HL-60/S4 treated with retinoic acid at 250 ng/mL for 4 days and 3 days (cell line): ENCODE results near the gene PRKCZ.
"Not testable (repeated sequence)": the region's sequence is repeated elsewhere in the genome, so short reads cannot be mapped to it uniquely, and the experiment has no call there.

Source experiments
- in situ Hi-C: fragments of 300-500 bp; cut with MboI; formaldehyde crosslinking; loops from 2 replicates; pipeline ENCODE4 v1.7.0; 2022; ENCODE audit warnings: low sequenced_read_pairs

PRKCZ gene

GRCh38 chr1:2110738-2111673, 60.8 kb downstream of the PRKCZ start:
- in situ Hi-C loops, result no loop called here

GRCh38 chr1:2111674-2112035, 61.4 kb downstream of the PRKCZ start:
- in situ Hi-C loops, result no loop called here

- in situ Hi-C loops, result no loop called here
Measured at GRCh38 chr1:2112280-2112701, 62.1 kb downstream of the PRKCZ start.

GRCh38 chr1:2113620-2114135, 63.5 kb downstream of the PRKCZ start:
- in situ Hi-C loops, result no loop called here

GRCh38 chr1:2114635-2115007, 64.4 kb downstream of the PRKCZ start:
- in situ Hi-C loops, result not testable (repeated sequence)

GRCh38 chr1:2115008-2115641, 64.9 kb downstream of the PRKCZ start:
- in situ Hi-C loops, result no loop called here

- in situ Hi-C loops, result no loop called here
Measured at GRCh38 chr1:2115702-2116341, 65.6 kb downstream of the PRKCZ start.

- in situ Hi-C loops, result no loop called here
Measured at GRCh38 chr1:2119886-2120285, 69.7 kb downstream of the PRKCZ start.

- in situ Hi-C loops, result no loop called here
Measured at GRCh38 chr1:2121101-2121691, 71.0 kb downstream of the PRKCZ start.

GRCh38 chr1:2121794-2122193, 71.6 kb downstream of the PRKCZ start:
- in situ Hi-C loops, result not testable (repeated sequence)

- in situ Hi-C loops, result no loop called here
Measured at GRCh38 chr1:2124446-2125198, 74.4 kb downstream of the PRKCZ start.

GRCh38 chr1:2125350-2126211, 75.4 kb downstream of the PRKCZ start:
- in situ Hi-C loops, result no loop called here

- in situ Hi-C loops, result no loop called here
Measured at GRCh38 chr1:2126331-2127186, 76.3 kb downstream of the PRKCZ start.

GRCh38 chr1:2127187-2128145, 77.3 kb downstream of the PRKCZ start:
- in situ Hi-C loops, result no loop called here

GRCh38 chr1:2128189-2128901, 78.1 kb downstream of the PRKCZ start:
- in situ Hi-C loops, result no loop called here

- in situ Hi-C loops, result no loop called here
Measured at GRCh38 chr1:2129256-2129943, 79.2 kb downstream of the PRKCZ start.
